HG03039 (cell line): ENCODE results near the gene DENND11.

Experiments
- ATAC-seq: cut with Tn5 transposase; IDR thresholded peaks from one replicate; pipeline ENCODE4 v1.9.1; 2021; ENCODE audit warnings: mild to moderate bottlenecking, moderate library complexity; ENCODE audit not compliant: unreplicated experiment

DENND11 gene

GRCh38 chr7:141686074-141686473, 15.9 kb downstream of the DENND11 start:
- no peak for ATAC-seq

GRCh38 chr7:141685285-141686023, 16.5 kb downstream of the DENND11 start:
- ATAC-seq: no peak

- ATAC-seq: peak; percentile 67
These were observed 23.0 kb downstream of the DENND11 start for GRCh38 chr7:141679014-141679413.

- no peak for ATAC-seq
These were observed 25.3 kb downstream of the DENND11 start for GRCh38 chr7:141676618-141677017.

GRCh38 chr7:141675436-141676215, 26.3 kb downstream of the DENND11 start:
- ATAC-seq: no peak

GRCh38 chr7:141674702-141675101, 27.3 kb downstream of the DENND11 start:
- ATAC-seq: no peak

GRCh38 chr7:141674171-141674671, 27.7 kb downstream of the DENND11 start:
- no peak for ATAC-seq

- no peak for ATAC-seq
These were observed 28.6 kb downstream of the DENND11 start for GRCh38 chr7:141673346-141673745.

- ATAC-seq: no peak
These were observed 30.1 kb downstream of the DENND11 start for GRCh38 chr7:141671705-141672496.

GRCh38 chr7:141668853-141669252, 33.1 kb downstream of the DENND11 start:
- ATAC-seq: no peak

GRCh38 chr7:141666071-141666470, 35.9 kb downstream of the DENND11 start:
- no peak for ATAC-seq

GRCh38 chr7:141665208-141666035, 36.5 kb downstream of the DENND11 start:
- ATAC-seq: no peak

- ATAC-seq: no peak
These were observed 37.5 kb downstream of the DENND11 start for GRCh38 chr7:141664450-141664849.

- ATAC-seq: no peak
These were observed 38.7 kb downstream of the DENND11 start for GRCh38 chr7:141663081-141663849.

GRCh38 chr7:141660259-141660658, 41.7 kb downstream of the DENND11 start:
- no peak for ATAC-seq

GRCh38 chr7:141659501-141659900, 42.5 kb downstream of the DENND11 start:
- ATAC-seq: no peak

- peak; percentile 72 for ATAC-seq
These were observed 47.4 kb downstream of the DENND11 start for GRCh38 chr7:141654551-141654950.

GRCh38 chr7:141652691-141653090, 49.3 kb downstream of the DENND11 start:
- no peak for ATAC-seq
